ENCODE measurements around the gene RAB3GAP2. TPM values are rescaled to one million over a fixed set of nuclear protein-coding genes. Genes with fewer than 3 reads are reported as not detected.
"Not testable (repeated sequence)": the region's sequence is repeated elsewhere in the genome, so short reads cannot be mapped to it uniquely, and the experiment has no call there.

The RAB3GAP2 gene
- total and polyA plus RNA-seq, 2 donors: 9.8 to 50.1 TPM

GRCh38 chr1:220274251-220274855, 2.1 kb upstream of the RAB3GAP2 start:
- Histone ChIP-seq H3K4me1 (ENCODE audit: insufficient read depth) (no peaks in the 10 kb centered on the region), H3K4me3 (ENCODE audit: low read depth, low read length) (no peak overlapping the region), H3K36me3 (ENCODE audit: insufficient read depth) (no peaks in the 10 kb centered on the region), H3K27ac (ENCODE audit: low read depth) (no peak overlapping the region)
- 87% methylated on average over 2 of the region's 2 CpGs for WGBS
- no peak for DNase-seq (ENCODE audit: extremely low spot score)

GRCh38 chr1:220272841-220273090, 513 bp upstream of the RAB3GAP2 start:
- DNase-seq (ENCODE audit: extremely low spot score): no peak

GRCh38 chr1:220271706-220272046, 577 bp downstream of the RAB3GAP2 start:
- H3K4me3 ChIP-seq (ENCODE audit: low read depth, low read length): peak overlapping the region; percentile 67
- no peak for DNase-seq (ENCODE audit: extremely low spot score)
- H3K36me3 ChIP-seq (ENCODE audit: insufficient read depth): no peaks in the 10 kb centered on the region
- under 1% methylated on average over 12 of the region's 12 CpGs for WGBS
- H3K4me1 ChIP-seq (ENCODE audit: insufficient read depth): no peaks in the 10 kb centered on the region
- peak overlapping the region; percentile 77 for H3K27ac ChIP-seq (ENCODE audit: low read depth)

More at GRCh38 chr1:220272841-220273090, 513 bp upstream of the RAB3GAP2 start:
- Histone ChIP-seq H3K36me3 (ENCODE audit: insufficient read depth) (no peaks in the 10 kb centered on the region), H3K4me3 (ENCODE audit: low read depth, low read length) (peak overlapping the region; percentile 67), H3K4me1 (ENCODE audit: insufficient read depth) (no peaks in the 10 kb centered on the region), H3K27ac (ENCODE audit: low read depth) (peak overlapping the region; percentile 6)
- 3% methylated on average over 5 of the region's 5 CpGs for WGBS

GRCh38 chr1:220269036-220269435, 3.2 kb downstream of the RAB3GAP2 start:
- H3K4me3 ChIP-seq (ENCODE audit: low read depth, low read length): no peak overlapping the region
- H3K4me1 ChIP-seq (ENCODE audit: insufficient read depth): no peaks in the 10 kb centered on the region
- DNase-seq (ENCODE audit: extremely low spot score): no peak
- H3K36me3 ChIP-seq (ENCODE audit: insufficient read depth): no peaks in the 10 kb centered on the region
- 95% methylated on average over 2 of the region's 2 CpGs for WGBS
- H3K27ac ChIP-seq (ENCODE audit: low read depth): no peak overlapping the region

- Histone ChIP-seq H3K27ac (ENCODE audit: low read depth) (no peak overlapping the region), H3K36me3 (ENCODE audit: insufficient read depth) (no peaks in the 10 kb centered on the region), H3K4me3 (ENCODE audit: low read depth, low read length) (no peak overlapping the region), H3K4me1 (ENCODE audit: insufficient read depth) (no peaks in the 10 kb centered on the region)
- WGBS: 97% methylated on average over 4 of the region's 4 CpGs
- DNase-seq (ENCODE audit: extremely low spot score): no peak
Measured at GRCh38 chr1:220267630-220268029, 4.6 kb downstream of the RAB3GAP2 start.

GRCh38 chr1:220260228-220260627, 12.0 kb downstream of the RAB3GAP2 start:
- H3K4me1 ChIP-seq (ENCODE audit: insufficient read depth); H3K27ac ChIP-seq (ENCODE audit: low read depth); DNase-seq (ENCODE audit: extremely low spot score); H3K36me3 ChIP-seq (ENCODE audit: insufficient read depth); H3K4me3 ChIP-seq (ENCODE audit: low read depth, low read length): not testable (repeated sequence)
- WGBS: 98% methylated on average over 3 of the region's 3 CpGs

- H3K4me1 ChIP-seq (ENCODE audit: insufficient read depth): not testable (repeated sequence)
Measured at GRCh38 chr1:220259756-220260155, 12.5 kb downstream of the RAB3GAP2 start.

GRCh38 chr1:220256194-220256593, 16.1 kb downstream of the RAB3GAP2 start:
- not testable (repeated sequence) for H3K4me1 ChIP-seq (ENCODE audit: insufficient read depth); H3K27ac ChIP-seq (ENCODE audit: low read depth); H3K4me3 ChIP-seq (ENCODE audit: low read depth, low read length); H3K36me3 ChIP-seq (ENCODE audit: insufficient read depth); DNase-seq (ENCODE audit: extremely low spot score)
- WGBS: 97% methylated on average over 3 of the region's 3 CpGs

More at GRCh38 chr1:220259756-220260155, 12.5 kb downstream of the RAB3GAP2 start:
- not testable (repeated sequence) for H3K36me3 ChIP-seq (ENCODE audit: insufficient read depth); DNase-seq (ENCODE audit: extremely low spot score); H3K27ac ChIP-seq (ENCODE audit: low read depth); H3K4me3 ChIP-seq (ENCODE audit: low read depth, low read length)

GRCh38 chr1:220255204-220255603, 17.0 kb downstream of the RAB3GAP2 start:
- no peak overlapping the region for H3K4me3 ChIP-seq (ENCODE audit: low read depth, low read length)
- no peak for DNase-seq (ENCODE audit: extremely low spot score)
- no peaks in the 10 kb centered on the region for H3K4me1 ChIP-seq (ENCODE audit: insufficient read depth)
- peaks cover 6% of the 10 kb centered on the region for H3K36me3 ChIP-seq (ENCODE audit: insufficient read depth)
- WGBS: 97% methylated on average over 1 of the region's 1 CpG
- no peak overlapping the region for H3K27ac ChIP-seq (ENCODE audit: low read depth)

GRCh38 chr1:220253290-220253689, 19.0 kb downstream of the RAB3GAP2 start:
- not testable (repeated sequence) for H3K4me3 ChIP-seq (ENCODE audit: low read depth, low read length); H3K36me3 ChIP-seq (ENCODE audit: insufficient read depth); DNase-seq (ENCODE audit: extremely low spot score); H3K4me1 ChIP-seq (ENCODE audit: insufficient read depth); H3K27ac ChIP-seq (ENCODE audit: low read depth)
- 97% methylated on average over 12 of the region's 12 CpGs for WGBS

GRCh38 chr1:220251272-220251671, 21.0 kb downstream of the RAB3GAP2 start:
- Histone ChIP-seq H3K36me3 (ENCODE audit: insufficient read depth) (peaks cover 7% of the 10 kb centered on the region), H3K4me3 (ENCODE audit: low read depth, low read length) (no peak overlapping the region), H3K27ac (ENCODE audit: low read depth) (no peak overlapping the region), H3K4me1 (ENCODE audit: insufficient read depth) (no peaks in the 10 kb centered on the region)
- DNase-seq (ENCODE audit: extremely low spot score): no peak

GRCh38 chr1:220250681-220251080, 21.6 kb downstream of the RAB3GAP2 start:
- no peak overlapping the region for H3K27ac ChIP-seq (ENCODE audit: low read depth)
- no peak overlapping the region for H3K4me3 ChIP-seq (ENCODE audit: low read depth, low read length)
- no peak for DNase-seq (ENCODE audit: extremely low spot score)
- H3K36me3 ChIP-seq (ENCODE audit: insufficient read depth): peaks cover 7% of the 10 kb centered on the region
- no peaks in the 10 kb centered on the region for H3K4me1 ChIP-seq (ENCODE audit: insufficient read depth)

GRCh38 chr1:220249522-220249921, 22.7 kb downstream of the RAB3GAP2 start:
- no peaks in the 10 kb centered on the region for H3K4me1 ChIP-seq (ENCODE audit: insufficient read depth)
- peaks cover 7% of the 10 kb centered on the region for H3K36me3 ChIP-seq (ENCODE audit: insufficient read depth)
- no peak overlapping the region for H3K4me3 ChIP-seq (ENCODE audit: low read depth, low read length)
- H3K27ac ChIP-seq (ENCODE audit: low read depth): no peak overlapping the region
- no peak for DNase-seq (ENCODE audit: extremely low spot score)
- WGBS: 98% methylated on average over 1 of the region's 1 CpG

- DNase-seq (ENCODE audit: extremely low spot score); H3K27ac ChIP-seq (ENCODE audit: low read depth); H3K4me3 ChIP-seq (ENCODE audit: low read depth, low read length); H3K36me3 ChIP-seq (ENCODE audit: insufficient read depth); H3K4me1 ChIP-seq (ENCODE audit: insufficient read depth): not testable (repeated sequence)
- WGBS: 99% methylated on average over 3 of the region's 3 CpGs
Measured at GRCh38 chr1:220248715-220249265, 23.5 kb downstream of the RAB3GAP2 start.

- not testable (repeated sequence) for DNase-seq (ENCODE audit: extremely low spot score); H3K27ac ChIP-seq (ENCODE audit: low read depth); H3K4me1 ChIP-seq (ENCODE audit: insufficient read depth); H3K36me3 ChIP-seq (ENCODE audit: insufficient read depth); H3K4me3 ChIP-seq (ENCODE audit: low read depth, low read length)
- 95% methylated on average over 5 of the region's 6 CpGs for WGBS
Measured at GRCh38 chr1:220245900-220246299, 26.4 kb downstream of the RAB3GAP2 start.
